HepG2 (cell line): ENCODE measurements around the gene STMN3. TPM values are rescaled to one million over a fixed set of nuclear protein-coding genes. Genes with fewer than 3 reads are reported as not detected.

Source experiments
- CREB3 ChIP-seq: sonication (generic); formaldehyde crosslinking; IDR thresholded peaks from 2 replicates; pipeline ENCODE4 v1.5.0; 2020; ENCODE audit warnings: missing genetic modification reagents
- GABPB1 ChIP-seq: IDR thresholded peaks from 2 replicates; pipeline ENCODE4 v1.6.1; 2016; ENCODE audit warnings: mild to moderate bottlenecking, missing genetic modification reagents, moderate library complexity, missing compliant biosample characterization
- HES4 ChIP-seq: sonication (generic); formaldehyde crosslinking; IDR thresholded peaks from 2 replicates; pipeline ENCODE4 v1.9.0; 2021; ENCODE audit warnings: mild to moderate bottlenecking, missing genetic modification reagents, borderline replicate concordance
- HNF1B ChIP-seq: sonication (generic); formaldehyde crosslinking; IDR thresholded peaks from 2 replicates; pipeline ENCODE4 v1.5.1; 2020; ENCODE audit warnings: mild to moderate bottlenecking, moderate library complexity, missing genetic modification reagents
- HOXA5 ChIP-seq: sonication (generic); formaldehyde crosslinking; IDR thresholded peaks from 2 replicates; pipeline ENCODE4 v1.4.0; 2020; ENCODE audit warnings: missing genetic modification reagents
- KLF9 ChIP-seq: IDR thresholded peaks from 2 replicates; pipeline ENCODE4 v1.6.1; 2016; ENCODE audit warnings: low read depth
- MED1 ChIP-seq: sonication (generic); formaldehyde crosslinking; IDR thresholded peaks from 2 replicates; pipeline ENCODE4 v1.4.0; 2020; ENCODE audit warnings: missing genetic modification reagents
- NFIC ChIP-seq: IDR thresholded peaks from 2 replicates; pipeline ENCODE4 v1.6.1; 2012; ENCODE audit warnings: mild to moderate bottlenecking, low read length, inconsistent platforms
- NR3C1 ChIP-seq: sonication (generic); formaldehyde crosslinking; IDR thresholded peaks from 2 replicates; pipeline ENCODE4 v1.4.0; 2020; ENCODE audit warnings: missing genetic modification reagents
- PAWR ChIP-seq: sonication (generic); formaldehyde crosslinking; IDR thresholded peaks from 2 replicates; pipeline ENCODE4 v1.4.0; 2020; ENCODE audit warnings: missing genetic modification reagents, mild to moderate bottlenecking, borderline replicate concordance
- REXO4 ChIP-seq: sonication (generic); formaldehyde crosslinking; IDR thresholded peaks from 2 replicates; pipeline ENCODE4 v1.8.0; 2022; ENCODE audit warnings: missing genetic modification reagents, mild to moderate bottlenecking, borderline replicate concordance
- SAFB2 ChIP-seq: sonication (generic); formaldehyde crosslinking; IDR thresholded peaks from 2 replicates; pipeline ENCODE4 v1.5.1; 2020; ENCODE audit warnings: missing genetic modification reagents, low read depth, mild to moderate bottlenecking, borderline replicate concordance
- SOX6 ChIP-seq, 2 experiments: fragments of 450-650 bp in 1 of 2; sonication (generic) in 1 of 2; formaldehyde crosslinking in 1 of 2; IDR thresholded peaks; 2 replicates each; pipeline versions ENCODE4 v1.4.0 to v1.6.1; 2017 to 2020; ENCODE audit warnings: antibody characterized with exemption in 1 of 2, mild to moderate bottlenecking in 1 of 2, missing genetic modification reagents in 1 of 2
- SP2 ChIP-seq: sonication (generic); formaldehyde crosslinking; IDR thresholded peaks from 2 replicates; pipeline ENCODE4 v1.5.1; 2020; ENCODE audit warnings: mild to moderate bottlenecking, missing genetic modification reagents
- ZNF207 ChIP-seq: fragments of 450-650 bp; IDR thresholded peaks from 2 replicates; pipeline ENCODE4 v1.6.1; 2016; ENCODE audit warnings: antibody characterized with exemption, borderline replicate concordance
- ZNF33B ChIP-seq: sonication (generic); formaldehyde crosslinking; IDR thresholded peaks from 2 replicates; pipeline ENCODE4 v1.5.1; 2020; ENCODE audit warnings: mild to moderate bottlenecking, missing genetic modification reagents
- ZNF350 ChIP-seq: sonication (generic); formaldehyde crosslinking; IDR thresholded peaks from 2 replicates; pipeline ENCODE4 v1.4.0; 2020; ENCODE audit warnings: mild to moderate bottlenecking, low read depth, missing genetic modification reagents, borderline replicate concordance
- ZNF564 ChIP-seq: sonication (generic); formaldehyde crosslinking; IDR thresholded peaks from 2 replicates; pipeline ENCODE4 v1.8.1; 2023; ENCODE audit warnings: mild to moderate bottlenecking, missing genetic modification reagents
- ZNF75D ChIP-seq: sonication (generic); formaldehyde crosslinking; IDR thresholded peaks from 2 replicates; pipeline ENCODE4 v1.8.1; 2023; ENCODE audit warnings: missing genetic modification reagents, mild to moderate bottlenecking, borderline replicate concordance
- ZNF766 ChIP-seq: sonication (generic); formaldehyde crosslinking; IDR thresholded peaks from 2 replicates; pipeline ENCODE4 v1.5.0; 2020; ENCODE audit warnings: missing genetic modification reagents, borderline replicate concordance
- ZNF775 ChIP-seq: sonication (generic); formaldehyde crosslinking; IDR thresholded peaks from 2 replicates; pipeline ENCODE4 v1.4.0; 2020; ENCODE audit warnings: missing genetic modification reagents, mild to moderate bottlenecking, moderate library complexity, borderline replicate concordance
- ZNF883 ChIP-seq: sonication (generic); formaldehyde crosslinking; IDR thresholded peaks from 2 replicates; pipeline ENCODE4 v1.5.1; 2020; ENCODE audit warnings: mild to moderate bottlenecking, missing genetic modification reagents; ENCODE audit errors: not compliant biosample characterization
- ZSCAN25 ChIP-seq: sonication (generic); formaldehyde crosslinking; IDR thresholded peaks from 2 replicates; pipeline ENCODE4 v1.8.0; 2022; ENCODE audit warnings: mild to moderate bottlenecking, missing genetic modification reagents
- ZSCAN31 ChIP-seq: sonication (generic); formaldehyde crosslinking; IDR thresholded peaks from 2 replicates; pipeline ENCODE4 v1.5.0; 2020; ENCODE audit warnings: low read depth, mild to moderate bottlenecking, missing genetic modification reagents
- ZXDC ChIP-seq: sonication (generic); formaldehyde crosslinking; IDR thresholded peaks from 2 replicates; pipeline ENCODE4 v1.5.0; 2020; ENCODE audit warnings: mild to moderate bottlenecking, missing genetic modification reagents
- polyA plus RNA-seq, 8 experiments: library from polyadenylated mRNA; depleted of rRNA in 3 of 8; stranded (reverse) in 7 of 8; unstranded in 1 of 8; fragments of >200 nt; fragmentation: Illumina TruSeq in 4 of 8; extraction: Trizol in 4 of 8; gene quantifications; 2 replicates each; pipeline versions ENCODE4 v1.2.1 to v1.2.3, GENCODE V29; 2011 to 2016; ENCODE audit warnings: low read depth in 4 of 8, missing spikeins in 1 of 8, mixed read lengths in 1 of 8; ENCODE audit not compliant: insufficient read depth in 1 of 8
- total RNA-seq, 5 experiments: library from RNA; depleted of rRNA; stranded (reverse); fragments of >200 nt; fragmentation: Illumina TruSeq; extraction: Trizol; gene quantifications; 2 replicates each; pipeline ENCODE4 v1.2.3, GENCODE V29; 2016; ENCODE audit warnings: low read depth in 1 of 5

Gene STMN3
- total and polyA plus RNA-seq, 2 of the 13 experiments (the other 11 are each of a cell fraction or from before 2014, with no cell fraction given), result 21.0 to 48.3 TPM

GRCh38 chr20:63657937-63658748, 4.9 kb upstream of the STMN3 start, which contains the start of gene RTEL1 (continued):
- TF ChIP-seq SAFB2 (CRISPR knock-in tag), result peak; percentile 85; the same call in 1 of the 2 replicates
- TF ChIP-seq ZXDC (CRISPR knock-in tag), result peak; percentile 92
- no peak for TF ChIP-seq ZNF33B (CRISPR knock-in tag)
- TF ChIP-seq MED1 (CRISPR knock-in tag), result peak; percentile 82
- TF ChIP-seq ZNF883, result peak; percentile 13
- TF ChIP-seq ZNF75D (CRISPR knock-in tag), result peak; percentile 13; the same call in 1 of the 2 replicates
- TF ChIP-seq HES4 (CRISPR knock-in tag), result peak; percentile 52; the same call in 1 of the 2 replicates
- TF ChIP-seq ZNF775 (CRISPR knock-in tag), result no peak
- peak; percentile 93 for TF ChIP-seq ZSCAN25 (CRISPR knock-in tag)
- TF ChIP-seq GABPB1, result peak; percentile 99
- TF ChIP-seq HOXA5, result peak; percentile 98
- TF ChIP-seq REXO4 (CRISPR knock-in tag), result peak; percentile 15; the same call in 1 of the 2 replicates
- TF ChIP-seq NR3C1 (CRISPR knock-in tag), result no peak
- no peak for TF ChIP-seq KLF9 (CRISPR knock-in tag)
- TF ChIP-seq NFIC, result no peak; the same call in 1 of the 2 replicates
- TF ChIP-seq SOX6 (IDR thresholded peaks at IDR 0.05), result no peak
- peak; percentile 81 for TF ChIP-seq SOX6 (CRISPR knock-in tag; IDR thresholded peaks at IDR 0.05)
- TF ChIP-seq ZNF207, result no peak
- peak; percentile 94 for TF ChIP-seq ZNF766 (CRISPR knock-in tag)
- peak; percentile 69 for TF ChIP-seq ZNF564
- TF ChIP-seq PAWR (CRISPR knock-in tag), result no peak
- TF ChIP-seq HNF1B (CRISPR knock-in tag), result peak; percentile 95; the same call in 1 of the 2 replicates
- TF ChIP-seq ZSCAN31 (CRISPR knock-in tag), result peak; percentile 82
- peak; percentile 77 for TF ChIP-seq SP2 (CRISPR knock-in tag)
- TF ChIP-seq CREB3 (CRISPR knock-in tag), result peak; percentile 78
- peak; percentile 96; the same call in 1 of the 2 replicates for TF ChIP-seq ZNF350
